ENCODE results near the gene MACC1. TPM values are rescaled to one million over a fixed set of nuclear protein-coding genes. Genes with fewer than 3 reads are reported as not detected.
A peak's percentile ranks its signal among the peaks of the same experiment; 100 is the strongest.

The MACC1 gene
- total RNA-seq, 1 donor from 2014 or later: under 0.01 TPM

DNA sequence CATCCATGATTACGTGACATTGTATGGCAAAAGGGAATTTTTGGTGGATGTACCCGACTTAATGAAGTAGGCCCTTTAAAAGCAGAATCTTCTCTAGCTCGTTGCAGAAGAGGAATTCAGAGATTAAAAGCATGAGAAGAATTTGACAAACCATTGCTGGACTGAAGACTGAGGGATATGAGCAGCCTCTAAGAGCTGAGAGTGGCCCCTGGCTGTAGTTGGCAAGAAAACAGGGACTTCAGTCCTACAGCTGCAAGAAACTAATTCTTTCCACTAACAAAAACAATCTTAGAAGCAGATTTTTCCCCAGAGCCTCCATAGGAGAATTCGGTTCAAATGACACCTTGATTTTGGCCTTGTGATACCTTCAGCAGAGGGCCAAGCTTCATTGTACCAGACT lies 34.1 kb downstream of the MACC1 start:
- no peak for DNase-seq (ENCODE audit: low read depth in 2 of 2)

DNA sequence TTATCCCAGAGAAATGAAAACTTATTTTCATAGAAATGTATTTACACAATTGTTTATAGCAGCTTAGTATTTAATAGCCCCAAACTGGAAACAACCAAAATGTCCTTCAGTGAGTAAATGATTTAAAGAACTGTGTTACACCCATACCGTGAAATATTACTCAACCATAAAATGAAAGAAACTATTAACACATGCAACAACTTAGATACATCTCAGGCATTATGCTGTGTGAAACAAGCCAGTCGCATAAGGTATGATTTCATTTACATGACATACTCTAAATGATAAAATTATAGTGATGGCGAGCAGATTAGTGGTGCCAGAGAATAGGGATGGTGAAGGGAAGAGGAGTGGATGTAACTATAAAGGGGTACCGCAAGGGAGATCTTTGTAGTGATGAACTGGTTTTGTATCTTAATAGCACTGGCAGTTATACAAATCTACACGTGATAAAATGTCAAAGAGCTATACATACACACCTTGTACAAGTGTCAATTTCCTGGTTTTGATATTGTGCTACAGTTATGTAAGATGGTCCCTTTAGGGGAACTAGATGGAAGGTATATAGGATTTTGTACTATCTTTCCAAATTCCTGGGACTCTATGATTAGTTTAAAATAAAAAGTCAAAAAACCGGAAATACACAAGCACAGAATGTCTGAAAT lies 40.5 kb downstream of the MACC1 start:
- no peak for DNase-seq (ENCODE audit: low read depth in 2 of 2)

DNA sequence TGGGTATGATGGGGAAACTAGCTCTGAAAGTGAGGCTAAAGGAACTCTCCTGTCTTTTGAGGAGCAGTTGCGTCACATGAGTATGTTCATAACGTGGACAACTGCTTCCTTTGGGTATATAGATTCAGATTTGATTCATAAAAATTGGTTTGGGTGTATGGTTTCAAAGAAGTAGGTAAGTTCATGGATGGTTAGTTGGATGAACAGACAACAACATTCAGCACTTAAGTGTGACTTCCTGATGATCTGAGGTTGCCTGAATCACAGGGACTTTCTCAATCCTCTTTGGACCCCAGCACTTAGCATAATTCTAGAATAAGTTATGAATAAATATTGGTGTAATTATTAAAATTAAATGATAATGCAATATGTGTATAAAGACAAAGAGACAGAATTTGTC lies 43.4 kb downstream of the MACC1 start:
- DNase-seq (ENCODE audit: low read depth in 2 of 2): no peak

DNA sequence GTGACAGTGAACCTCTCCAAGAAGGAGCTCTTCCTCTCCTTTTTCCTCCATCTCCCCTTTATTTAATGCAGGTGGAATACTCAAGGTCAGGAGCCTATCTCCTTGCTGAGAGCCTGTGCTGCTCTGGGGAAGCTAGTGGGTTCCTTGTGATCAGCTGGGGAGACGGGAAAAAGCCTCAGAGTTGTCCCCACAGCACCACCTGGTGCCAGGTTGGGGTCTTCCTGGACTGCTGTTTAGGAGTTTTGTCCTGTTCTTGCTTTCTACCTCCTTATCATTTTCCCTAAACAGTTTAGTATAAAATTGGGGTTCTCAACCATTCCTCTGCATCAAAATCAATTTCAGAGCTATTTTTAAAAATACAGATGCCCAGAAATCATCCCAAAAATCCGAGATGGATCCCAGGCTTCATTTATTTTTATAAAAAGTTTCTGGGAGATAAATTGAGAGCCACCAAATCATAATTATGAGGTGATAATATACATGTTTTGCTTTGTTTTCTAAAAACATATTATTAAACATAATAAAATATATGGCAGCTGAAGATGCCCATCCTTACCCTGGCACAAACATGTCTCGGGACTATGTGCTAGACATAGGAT lies 44.3 kb downstream of the MACC1 start:
- peak; percentile 12 to 31 for DNase-seq (ENCODE audit: low read depth in 2 of 2)

DNA sequence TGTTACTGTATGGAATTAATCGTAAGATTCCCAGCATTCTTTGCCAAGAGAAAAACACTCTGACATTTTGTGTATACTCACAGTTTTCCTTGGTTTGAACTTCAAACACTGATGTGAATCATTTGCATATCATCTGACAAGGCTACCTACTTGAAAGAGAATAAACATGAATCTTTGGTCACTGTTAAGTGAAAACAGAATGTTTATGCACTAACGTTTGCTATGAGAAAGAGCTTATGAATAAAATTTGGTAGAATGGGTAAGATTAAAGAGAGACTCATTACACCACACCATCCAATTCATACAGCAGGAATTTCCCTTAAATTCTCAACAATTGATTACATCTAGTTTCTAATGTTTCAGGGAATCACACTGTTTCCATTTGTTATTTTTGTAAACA lies 46.6 kb downstream of the MACC1 start:
- no peak for DNase-seq (ENCODE audit: low read depth in 2 of 2)

DNA sequence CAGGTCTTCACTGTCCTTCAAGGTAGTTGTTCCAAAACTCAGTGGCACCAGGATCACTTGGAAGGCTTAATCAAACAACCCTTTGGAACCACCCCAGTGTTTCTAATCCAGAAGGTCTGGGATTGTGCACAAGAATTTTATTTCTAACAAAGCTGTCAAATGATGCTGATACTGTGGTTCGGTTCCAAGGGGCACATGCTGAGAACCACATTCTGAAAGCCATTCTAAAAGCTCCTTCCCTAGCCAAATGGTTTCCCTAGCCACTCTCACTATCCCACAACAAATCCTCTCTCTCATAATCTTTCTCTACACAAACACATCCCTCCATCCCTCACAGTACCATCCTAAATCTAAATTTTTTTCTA lies 52.1 kb downstream of the MACC1 start:
- no peak for DNase-seq (ENCODE audit: low read depth in 2 of 2)

DNA sequence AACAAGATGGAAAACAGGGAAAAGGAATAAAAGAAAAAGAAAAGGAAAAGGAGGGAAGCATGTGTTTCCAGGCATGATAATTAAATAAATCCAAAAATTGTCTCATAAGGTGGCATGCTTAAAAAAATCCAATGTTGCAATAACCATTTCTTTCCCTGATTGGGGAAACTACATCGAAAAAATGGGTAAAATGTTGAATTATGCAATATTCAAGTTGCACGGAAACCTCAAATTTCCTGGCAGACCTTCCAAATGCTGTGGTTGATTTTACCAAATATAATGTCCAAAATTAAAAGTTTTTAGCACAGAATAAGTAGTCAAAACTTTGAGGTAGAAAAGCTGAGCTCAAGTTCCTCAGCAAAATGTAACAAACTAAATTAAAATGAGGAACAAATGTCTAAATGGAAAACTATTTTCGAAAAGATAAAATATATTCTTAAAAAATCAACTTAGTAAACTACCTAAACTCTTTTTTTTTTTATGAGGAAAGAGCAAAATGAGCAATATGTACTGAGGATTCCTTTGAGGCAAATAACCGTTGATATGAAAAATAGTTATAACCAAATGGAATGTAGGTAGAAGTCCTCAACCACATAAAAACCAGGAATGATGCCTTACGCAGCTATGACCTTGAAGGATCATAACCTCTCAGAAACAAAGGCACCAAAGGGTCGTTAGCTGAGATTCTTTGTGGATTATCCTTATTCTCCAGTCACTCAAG lies 52.6 kb downstream of the MACC1 start:
- no peak for DNase-seq (ENCODE audit: low read depth in 2 of 2)

DNA sequence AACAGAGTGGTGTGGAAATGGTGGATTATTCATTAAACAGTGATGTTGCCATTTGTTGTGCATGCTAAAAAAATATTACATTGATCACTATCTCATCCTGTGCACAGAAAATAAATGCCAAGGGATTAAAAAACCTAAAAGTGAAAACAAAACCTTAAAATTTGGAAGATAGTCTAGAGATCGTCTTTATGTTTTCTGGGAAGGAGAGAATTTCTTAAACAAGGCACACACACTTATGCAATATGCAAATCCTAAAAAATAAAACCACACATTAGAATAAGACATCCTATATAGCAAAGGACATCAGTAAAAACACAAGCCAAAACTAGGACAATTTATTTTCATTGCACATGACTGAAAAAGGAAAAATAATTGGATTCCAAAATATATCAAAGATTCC lies 54.5 kb downstream of the MACC1 start:
- no peak for DNase-seq (ENCODE audit: low read depth in 2 of 2)

DNA sequence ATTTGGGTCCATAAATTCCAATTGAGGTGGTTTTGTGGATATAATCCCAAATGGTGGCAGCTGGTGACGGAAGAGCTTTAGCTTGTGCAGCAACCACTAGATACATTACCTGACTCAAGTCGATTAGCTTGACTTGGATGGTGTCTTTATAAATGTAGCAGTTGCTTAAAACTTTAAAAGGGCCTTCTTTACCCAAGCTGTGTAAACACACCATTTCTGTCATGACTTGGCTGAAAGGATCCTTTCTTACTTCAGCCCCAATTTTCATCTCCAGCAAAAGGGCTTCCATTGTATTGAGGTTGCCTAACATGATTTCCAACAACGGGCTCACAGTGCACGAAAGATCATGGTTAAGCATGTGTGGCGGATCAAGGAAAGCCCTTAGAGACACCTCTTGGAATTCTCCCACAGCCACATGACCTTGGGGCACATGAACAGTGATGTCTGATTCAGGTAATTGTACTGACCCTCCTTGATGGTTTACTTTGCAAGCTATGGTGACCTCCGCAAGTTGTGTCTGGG lies 57.9 kb downstream of the MACC1 start:
- DNase-seq (ENCODE audit: low read depth in 2 of 2): no peak

DNA sequence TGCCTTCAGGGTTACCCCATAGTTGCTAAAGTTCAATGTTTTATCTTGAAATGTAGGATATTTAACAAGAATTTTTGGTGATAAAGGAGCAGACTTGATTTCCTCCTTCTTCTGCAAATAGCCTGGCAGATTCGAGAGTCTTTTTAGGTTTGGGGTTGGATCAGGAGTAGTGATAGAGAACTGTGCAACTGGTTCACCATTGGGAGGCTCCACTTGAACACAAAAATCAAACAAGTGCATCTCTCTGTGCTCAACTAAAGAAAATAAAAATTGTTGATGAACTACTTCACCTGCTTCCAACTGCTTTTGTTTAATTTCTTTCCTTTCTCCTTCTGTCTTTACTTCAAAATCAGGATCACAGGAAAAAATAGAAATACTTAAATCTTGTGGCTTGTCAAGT lies 58.5 kb downstream of the MACC1 start:
- peak; percentile 16 to 33 for DNase-seq (ENCODE audit: low read depth in 2 of 2)

DNA sequence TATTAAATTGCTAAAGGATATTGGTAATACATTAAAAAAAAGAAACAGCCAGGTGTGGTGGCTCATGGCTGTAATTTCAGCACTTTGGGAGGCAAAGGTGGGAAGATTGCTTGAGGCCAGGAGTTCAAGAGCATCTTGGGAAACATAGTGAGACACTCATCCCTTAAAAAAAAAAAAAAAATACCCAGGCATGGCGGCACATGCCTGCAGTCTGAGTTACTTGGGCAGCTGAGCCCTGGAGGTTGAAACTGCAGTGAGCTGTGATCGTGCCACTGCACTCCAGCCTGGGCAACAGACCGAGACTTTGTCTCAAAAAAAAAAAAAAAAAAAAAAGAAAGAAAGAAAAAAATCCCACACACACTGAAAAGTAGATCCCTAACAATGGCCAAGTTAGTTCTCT lies 59.7 kb downstream of the MACC1 start:
- no peak for DNase-seq (ENCODE audit: low read depth in 2 of 2)

DNA sequence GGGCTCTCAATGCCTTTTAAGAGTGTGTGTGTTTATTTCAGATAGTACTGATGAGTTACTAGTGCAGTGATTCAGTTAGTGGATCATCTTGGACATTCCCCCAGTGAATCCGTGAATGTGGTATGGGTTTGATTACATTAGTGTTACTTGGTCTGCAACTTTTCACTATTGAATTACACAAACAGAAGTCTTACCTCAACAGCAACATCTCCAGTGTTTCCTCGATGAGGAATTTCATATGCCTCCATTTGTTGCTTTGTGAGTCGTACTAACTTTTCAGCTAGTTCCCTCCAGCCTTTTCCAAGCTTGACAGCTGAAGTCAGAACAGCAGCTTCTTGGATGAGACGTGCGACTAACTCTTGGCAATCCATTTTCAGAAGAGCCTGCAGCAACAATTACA lies 63.2 kb downstream of the MACC1 start:
- no peak for DNase-seq (ENCODE audit: low read depth in 2 of 2)

DNA sequence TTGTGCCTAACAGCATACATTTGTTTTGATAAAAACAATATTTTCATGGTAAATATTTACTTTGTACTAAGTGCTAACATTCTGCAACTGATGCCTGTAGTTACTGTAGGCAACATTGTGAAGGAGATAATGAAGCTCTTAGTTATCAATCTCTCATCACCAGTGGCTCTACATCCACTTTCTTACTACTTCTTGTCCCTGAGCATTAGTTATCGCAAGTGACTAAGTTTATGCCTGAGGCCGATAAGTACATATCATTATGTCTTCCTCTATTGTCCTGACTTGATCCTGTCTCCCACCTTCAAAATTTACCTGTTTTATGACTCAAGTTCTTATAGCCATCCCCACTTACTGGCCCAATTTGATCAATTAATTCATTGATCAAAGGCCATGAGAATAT lies 63.6 kb downstream of the MACC1 start:
- no peak for DNase-seq (ENCODE audit: low read depth in 2 of 2)

DNA sequence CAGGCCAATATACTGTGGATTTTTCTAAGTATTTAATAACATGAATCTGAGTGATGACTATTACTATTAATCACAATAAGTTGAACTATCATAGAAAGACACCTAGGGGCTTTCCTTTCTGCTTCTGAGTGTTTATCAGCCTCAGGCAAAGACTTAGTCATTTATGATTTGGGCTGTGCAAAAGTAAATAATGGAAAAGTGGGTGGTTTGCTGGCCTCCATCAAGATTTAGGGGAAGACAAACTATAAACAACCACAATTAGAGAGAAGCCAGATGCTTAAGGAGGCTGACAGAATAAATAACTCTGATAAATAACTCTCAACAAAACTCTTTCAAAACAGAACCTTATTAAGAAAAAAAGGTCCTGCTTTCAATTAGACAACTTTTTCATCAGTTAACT lies 64.7 kb downstream of the MACC1 start:
- DNase-seq (ENCODE audit: low read depth in 2 of 2): no peak

DNA sequence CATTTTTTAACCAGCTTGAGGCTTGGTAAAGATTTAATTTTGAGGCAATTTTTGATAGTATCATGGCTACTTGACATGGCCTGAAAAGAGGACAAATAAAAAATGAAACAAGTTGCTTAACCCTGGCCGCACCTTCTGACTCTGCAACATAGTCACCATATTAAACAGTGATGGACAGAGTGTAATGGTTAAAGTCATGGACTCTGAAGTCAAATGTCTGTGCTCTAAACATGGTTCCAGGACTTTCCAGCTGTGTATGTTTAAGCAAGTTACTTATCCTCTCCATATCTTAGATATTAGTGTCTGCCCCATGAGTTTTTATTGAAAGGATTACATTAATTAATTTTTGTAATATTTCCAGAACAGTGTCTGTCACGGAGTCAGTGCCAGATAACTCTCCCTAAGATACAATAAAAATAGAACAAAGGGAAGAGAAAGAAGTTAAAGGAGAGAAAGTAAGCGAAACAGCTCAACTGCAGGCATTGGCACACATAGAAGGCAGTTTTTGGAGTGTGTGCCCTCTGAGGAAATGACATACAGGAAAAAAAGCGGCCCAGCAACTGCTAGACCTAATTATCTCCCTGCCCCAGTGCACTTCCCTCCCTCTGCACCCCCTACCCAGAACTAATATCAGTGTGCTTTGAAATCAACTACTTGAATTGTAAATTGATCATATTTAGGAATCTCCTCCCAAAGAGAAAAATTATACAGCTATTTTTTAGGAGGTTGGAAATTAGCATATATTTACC lies 65.3 kb downstream of the MACC1 start:
- DNase-seq (ENCODE audit: low read depth in 2 of 2): no peak

DNA sequence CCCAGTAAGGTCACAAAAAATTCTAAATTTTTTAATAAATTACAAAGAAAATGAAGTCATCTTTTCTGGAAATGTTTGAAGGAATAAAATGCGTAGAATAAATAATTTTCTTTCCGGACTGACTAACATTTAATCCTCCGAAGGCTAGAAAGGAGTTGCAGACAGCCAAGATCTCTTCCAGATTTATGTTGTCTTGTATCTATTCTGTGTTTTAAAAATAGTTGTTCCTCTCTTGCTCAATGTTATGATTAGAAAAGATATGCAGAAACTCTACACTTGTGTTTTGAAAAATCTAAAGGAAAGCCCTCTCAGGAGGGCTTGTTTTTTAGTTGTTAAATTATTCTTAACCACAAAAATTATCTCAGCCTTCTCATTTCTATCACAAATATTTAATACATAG lies 70.7 kb downstream of the MACC1 start:
- no peak for DNase-seq (ENCODE audit: low read depth in 2 of 2)

DNA sequence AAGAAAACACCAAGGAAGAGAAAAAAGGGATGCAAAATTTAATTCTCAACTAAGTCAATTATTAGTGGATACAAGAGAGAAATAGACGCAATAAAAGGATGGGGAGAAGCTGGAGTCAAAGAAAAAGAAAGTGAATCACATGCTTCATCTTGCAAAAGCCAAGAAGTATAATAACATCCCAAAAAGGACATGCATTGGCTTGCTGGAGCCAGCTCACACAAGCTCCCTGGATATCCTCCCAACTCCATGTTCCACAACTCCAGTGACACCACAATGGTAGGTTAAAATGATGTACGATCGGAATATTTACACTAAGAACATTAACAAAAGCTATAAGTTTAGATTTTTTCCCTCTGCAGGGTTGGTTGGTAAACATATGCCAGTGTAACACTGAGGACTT lies 72.4 kb downstream of the MACC1 start:
- no peak for DNase-seq (ENCODE audit: low read depth in 2 of 2)

DNA sequence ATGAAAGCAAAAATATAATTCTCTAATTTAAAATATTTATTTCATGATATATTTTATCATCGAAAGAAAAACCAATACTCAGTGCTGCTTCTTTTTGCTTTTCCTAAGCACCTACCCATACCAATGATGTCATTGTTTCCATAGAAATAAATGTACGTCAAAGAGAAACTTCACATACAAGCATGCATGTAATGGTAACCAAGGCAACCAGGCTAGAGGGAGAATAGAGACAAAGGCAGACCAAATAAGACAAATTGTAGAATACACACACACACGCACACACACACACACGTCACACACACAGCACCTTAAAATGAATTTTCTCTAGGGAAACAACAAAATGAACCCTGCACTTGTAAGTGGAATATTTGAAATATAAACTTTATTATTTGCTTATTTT lies 75.5 kb downstream of the MACC1 start:
- peak in 1 of 2 donors; percentile 3 for DNase-seq (ENCODE audit: low read depth in 2 of 2)

DNA sequence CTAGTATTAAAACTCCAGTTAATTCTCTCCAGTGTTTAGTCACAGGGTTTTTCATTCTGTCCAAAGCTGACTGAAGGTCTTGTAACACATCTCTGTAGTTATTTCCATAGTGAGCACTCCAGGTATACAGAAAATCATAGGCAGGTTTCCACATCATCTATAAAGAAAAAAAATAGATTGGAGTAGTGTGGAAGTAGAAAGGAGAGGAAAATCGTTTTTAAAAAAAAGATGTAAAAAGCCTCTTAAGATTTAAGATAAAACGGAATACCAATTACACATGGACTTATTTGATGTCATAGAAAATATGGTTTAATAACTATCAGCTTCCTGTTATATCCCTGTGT lies 76.2 kb downstream of the MACC1 start:
- no peak for DNase-seq (ENCODE audit: low read depth in 2 of 2)

DNA sequence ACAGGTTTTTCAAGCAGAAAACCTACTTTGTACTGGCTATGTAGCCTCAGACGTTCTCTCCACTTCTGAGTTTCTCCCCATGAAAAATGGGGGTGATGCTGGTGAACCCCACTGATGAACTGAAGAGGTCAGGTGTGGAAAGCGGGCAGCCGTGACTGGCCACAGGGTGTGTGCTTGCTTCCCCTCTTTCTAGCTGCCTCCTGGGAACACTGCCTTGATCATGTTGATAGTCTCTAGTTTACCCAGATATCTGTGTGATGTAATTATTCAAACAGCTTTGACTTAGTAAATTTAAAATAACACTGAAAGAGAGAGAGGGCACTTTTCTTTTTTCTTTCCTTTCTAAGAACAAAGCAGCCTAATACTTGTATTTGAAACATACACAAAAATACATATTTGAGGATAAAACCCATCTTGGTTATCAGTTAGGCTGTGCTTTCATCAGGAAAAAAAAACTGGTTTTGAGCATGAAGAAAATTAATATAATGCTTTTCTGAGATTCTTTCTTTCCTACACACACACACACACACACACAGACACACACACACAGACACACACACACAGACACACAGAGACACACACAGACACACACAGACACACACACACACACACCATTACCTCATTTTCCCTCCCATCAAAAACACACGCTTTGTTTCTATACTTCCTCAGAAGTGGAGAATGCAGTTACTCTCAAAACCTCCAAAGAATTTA lies 76.7 kb downstream of the MACC1 start:
- no peak for DNase-seq (ENCODE audit: low read depth in 2 of 2)

DNA sequence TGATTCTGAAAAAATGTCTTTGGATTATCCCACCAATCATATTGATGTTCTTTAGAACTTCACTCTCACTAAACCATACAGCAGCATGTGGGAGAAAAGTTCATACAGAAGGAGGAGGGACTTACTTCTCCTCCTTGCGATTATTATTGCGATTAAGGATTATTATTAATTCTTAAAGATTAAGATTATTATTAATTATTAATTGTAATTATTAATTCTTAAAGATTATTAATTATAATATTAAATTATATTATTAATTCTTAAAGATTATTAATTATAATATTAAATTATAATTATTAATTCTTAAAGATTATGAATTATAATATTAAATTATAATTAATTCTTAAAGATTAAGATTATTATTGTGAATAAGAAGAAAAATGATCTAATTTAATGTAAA lies 80.5 kb downstream of the MACC1 start:
- no peak for DNase-seq (ENCODE audit: low read depth in 2 of 2)

DNA sequence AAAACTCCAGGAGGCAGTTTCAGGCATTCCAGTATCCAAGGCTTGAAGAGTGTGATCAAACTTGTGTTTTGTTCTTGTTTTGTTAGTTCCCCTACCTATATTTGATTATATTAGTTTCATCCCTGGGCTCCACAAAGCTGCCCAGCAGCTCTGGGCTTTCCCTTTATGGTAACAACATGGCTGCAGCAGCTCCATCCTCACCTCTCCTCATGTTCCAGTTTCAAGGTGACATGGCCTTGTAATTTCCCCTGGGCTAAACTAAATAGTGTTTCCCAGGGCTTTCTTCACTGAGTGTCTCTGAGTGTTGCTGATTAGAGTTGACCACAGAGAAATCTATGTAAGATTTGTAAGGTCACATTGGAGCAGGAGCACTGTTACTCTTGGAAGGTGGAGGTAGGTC lies 83.4 kb downstream of the MACC1 start:
- no peak for DNase-seq (ENCODE audit: low read depth in 2 of 2)
